Occipital lobe (tissue), 2 donors: ENCODE data around the gene TNFSF9. TPM values are rescaled to one million over a fixed set of nuclear protein-coding genes. Genes with fewer than 3 reads are reported as not detected.
A peak's percentile ranks its signal among the peaks of the same experiment; 100 is the strongest.

Experiments used
- DNase-seq: peaks from one replicate; lab custom pipeline; 2025; lab: John Stamatoyannopoulos, UW
- total RNA-seq: library from RNA; depleted of rRNA; stranded (reverse); fragments of >200 nt; gene quantifications from one replicate; pipeline ENCODE4 v1.2.3, GENCODE V29; 2014

Gene TNFSF9
- 2.2 TPM for total RNA-seq

- peak; percentile 92 for DNase-seq
These were observed at the start of gene TNFSF9 for GRCh38 chr19:6530386-6531162. Gene TNFSF9, plus strand, starts transcription at chr19:6531026. Its CDS starts 11 bp downstream, at chr19:6531037.

- peak; percentile 16 for DNase-seq
These were observed 49.1 kb upstream of the TNFSF9 start, which contains the start of gene DENND1C for GRCh38 chr19:6481541-6482342. Gene DENND1C, minus strand, starts transcription at chr19:6481787. Its CDS starts 92 bp downstream, at chr19:6481695.

- DNase-seq = no peak
These were observed 48.5 kb upstream of the TNFSF9 start for GRCh38 chr19:6482343-6482686.

- DNase-seq = no peak
These were observed 47.6 kb upstream of the TNFSF9 start for GRCh38 chr19:6483235-6483634.

- no peak for DNase-seq
These were observed 46.6 kb upstream of the TNFSF9 start for GRCh38 chr19:6484230-6484629.

- no peak for DNase-seq
These were observed 46.0 kb upstream of the TNFSF9 start for GRCh38 chr19:6484831-6485230.

GRCh38 chr19:6489278-6490061 lies 41.4 kb upstream of the TNFSF9 start:
- no peak for DNase-seq

- DNase-seq = no peak
These were observed 40.7 kb upstream of the TNFSF9 start for GRCh38 chr19:6490134-6490533.

GRCh38 chr19:6491802-6492592 lies 38.8 kb upstream of the TNFSF9 start:
- peak; percentile 53 for DNase-seq

GRCh38 chr19:6494438-6495036 lies 36.3 kb upstream of the TNFSF9 start:
- no peak for DNase-seq

- no peak for DNase-seq
These were observed 34.9 kb upstream of the TNFSF9 start for GRCh38 chr19:6495947-6496346.

- no peak for DNase-seq
These were observed 32.4 kb upstream of the TNFSF9 start for GRCh38 chr19:6498294-6499036.

- DNase-seq = no peak
These were observed 31.6 kb upstream of the TNFSF9 start for GRCh38 chr19:6499052-6499790.

GRCh38 chr19:6500837-6501739 lies 29.7 kb upstream of the TNFSF9 start:
- DNase-seq = no peak

- DNase-seq = peak; percentile 75
These were observed 28.8 kb upstream of the TNFSF9 start, which contains the start of gene TUBB4A for GRCh38 chr19:6501740-6502648. Gene TUBB4A, minus strand, starts transcription at chr19:6502309. Its CDS starts 97 bp downstream, at chr19:6502212.

- DNase-seq = no peak
These were observed 27.2 kb upstream of the TNFSF9 start for GRCh38 chr19:6503407-6504201.
